HepG2 (cell line): ENCODE results near the gene TPD52L2. TPM values are rescaled to one million over a fixed set of nuclear protein-coding genes. Genes with fewer than 3 reads are reported as not detected.

Source experiments
- ARHGAP35 ChIP-seq: sonication (generic); formaldehyde crosslinking; IDR thresholded peaks from 2 replicates; pipeline ENCODE4 v1.9.0; 2022; ENCODE audit warnings: mild to moderate bottlenecking, inconsistent platforms, moderate library complexity, missing genetic modification reagents, borderline replicate concordance
- CCDC6 ChIP-seq: sonication (generic); formaldehyde crosslinking; IDR thresholded peaks from 2 replicates; pipeline ENCODE4 v1.8.1; 2022; ENCODE audit warnings: mild to moderate bottlenecking, missing genetic modification reagents, moderate library complexity
- ETV6 ChIP-seq: sonication (generic); formaldehyde crosslinking; conservative IDR thresholded peaks from 2 replicates; pipeline ENCODE4 v1.4.0; 2020; ENCODE audit warnings: missing genetic modification reagents
- HDAC2 ChIP-seq: sonication (generic); formaldehyde crosslinking; IDR thresholded peaks from 2 replicates; pipeline ENCODE4 v1.4.0; 2020; ENCODE audit warnings: missing genetic modification reagents
- NR2F1 ChIP-seq, 2 experiments: fragments of 450-650 bp in 1 of 2; formaldehyde crosslinking in 1 of 2; IDR thresholded peaks; 2 replicates each; pipeline versions ENCODE4 v1.5.0 to v1.6.1; 2016 to 2020; ENCODE audit warnings: mild to moderate bottlenecking in 1 of 2, missing compliant biosample characterization in 1 of 2, missing genetic modification reagents in 1 of 2, moderate library complexity in 1 of 2
- TMF1 ChIP-seq: sonication (generic); formaldehyde crosslinking; IDR thresholded peaks from 2 replicates; pipeline ENCODE4 v1.8.1; 2022; ENCODE audit warnings: low read depth, missing genetic modification reagents
- ZFP41 ChIP-seq: sonication (generic); formaldehyde crosslinking; IDR thresholded peaks from 2 replicates; pipeline ENCODE4 v1.4.0; 2020; ENCODE audit warnings: mild to moderate bottlenecking, missing genetic modification reagents, borderline replicate concordance
- ZNF124 ChIP-seq: sonication (generic); formaldehyde crosslinking; IDR thresholded peaks from 2 replicates; pipeline ENCODE4 v1.4.0; 2020; ENCODE audit warnings: missing genetic modification reagents
- ZNF350 ChIP-seq: sonication (generic); formaldehyde crosslinking; IDR thresholded peaks from 2 replicates; pipeline ENCODE4 v1.4.0; 2020; ENCODE audit warnings: mild to moderate bottlenecking, low read depth, missing genetic modification reagents, borderline replicate concordance
- ZNF446 ChIP-seq: sonication (generic); formaldehyde crosslinking; IDR thresholded peaks from 2 replicates; pipeline ENCODE4 v1.5.0; 2020; ENCODE audit warnings: mild to moderate bottlenecking, missing genetic modification reagents
- ZNF605 ChIP-seq: sonication (generic); formaldehyde crosslinking; IDR thresholded peaks from 2 replicates; pipeline ENCODE4 v1.8.0; 2022; ENCODE audit warnings: mild to moderate bottlenecking, missing genetic modification reagents
- ZNF775 ChIP-seq: sonication (generic); formaldehyde crosslinking; IDR thresholded peaks from 2 replicates; pipeline ENCODE4 v1.4.0; 2020; ENCODE audit warnings: missing genetic modification reagents, mild to moderate bottlenecking, moderate library complexity, borderline replicate concordance
- polyA plus RNA-seq, 8 experiments: library from polyadenylated mRNA; depleted of rRNA in 3 of 8; stranded (reverse) in 7 of 8; unstranded in 1 of 8; fragments of >200 nt; fragmentation: Illumina TruSeq in 4 of 8; extraction: Trizol in 4 of 8; gene quantifications; 2 replicates each; pipeline versions ENCODE4 v1.2.1 to v1.2.3, GENCODE V29; 2011 to 2016; ENCODE audit warnings: low read depth in 4 of 8, missing spikeins in 1 of 8, mixed read lengths in 1 of 8; ENCODE audit not compliant: insufficient read depth in 1 of 8
- total RNA-seq, 5 experiments: library from RNA; depleted of rRNA; stranded (reverse); fragments of >200 nt; fragmentation: Illumina TruSeq; extraction: Trizol; gene quantifications; 2 replicates each; pipeline ENCODE4 v1.2.3, GENCODE V29; 2016; ENCODE audit warnings: low read depth in 1 of 5
- TF ChIP-seq, protein P1 (sequence below): sonication (generic); formaldehyde crosslinking; IDR thresholded peaks from 2 replicates; pipeline ENCODE4 v1.5.1; 2020; ENCODE audit warnings: missing genetic modification reagents, mild to moderate bottlenecking, borderline replicate concordance
- TF ChIP-seq, protein P2 (sequence below), 2 experiments: sonication (generic) in 1 of 2; formaldehyde crosslinking in 1 of 2; IDR thresholded peaks; 2 replicates each; pipeline versions ENCODE4 v1.5.1 to v1.6.1; 2011 to 2020; ENCODE audit warnings: borderline replicate concordance in 1 of 2, low read depth in 1 of 2, low read length in 1 of 2, mild to moderate bottlenecking in 1 of 2, missing genetic modification reagents in 1 of 2, moderate library complexity in 1 of 2
- TF ChIP-seq, protein P3 (sequence below): sonication (generic); formaldehyde crosslinking; IDR thresholded peaks from 2 replicates; pipeline ENCODE4 v1.8.0; 2022; ENCODE audit warnings: low read depth, missing genetic modification reagents
- TF ChIP-seq, protein P4 (sequence below): sonication (generic); formaldehyde crosslinking; IDR thresholded peaks from 2 replicates; pipeline ENCODE4 v1.4.0; 2020; ENCODE audit warnings: missing genetic modification reagents
- TF ChIP-seq, protein P5 (sequence below): sonication (generic); formaldehyde crosslinking; IDR thresholded peaks from 2 replicates; pipeline ENCODE4 v1.5.0; 2020; ENCODE audit warnings: mild to moderate bottlenecking, missing genetic modification reagents

TPD52L2 gene
- total and polyA plus RNA-seq, 2 of the 13 experiments (the other 11 are each of a cell fraction or from before 2014, with no cell fraction given), result 156 to 184 TPM

DNA sequence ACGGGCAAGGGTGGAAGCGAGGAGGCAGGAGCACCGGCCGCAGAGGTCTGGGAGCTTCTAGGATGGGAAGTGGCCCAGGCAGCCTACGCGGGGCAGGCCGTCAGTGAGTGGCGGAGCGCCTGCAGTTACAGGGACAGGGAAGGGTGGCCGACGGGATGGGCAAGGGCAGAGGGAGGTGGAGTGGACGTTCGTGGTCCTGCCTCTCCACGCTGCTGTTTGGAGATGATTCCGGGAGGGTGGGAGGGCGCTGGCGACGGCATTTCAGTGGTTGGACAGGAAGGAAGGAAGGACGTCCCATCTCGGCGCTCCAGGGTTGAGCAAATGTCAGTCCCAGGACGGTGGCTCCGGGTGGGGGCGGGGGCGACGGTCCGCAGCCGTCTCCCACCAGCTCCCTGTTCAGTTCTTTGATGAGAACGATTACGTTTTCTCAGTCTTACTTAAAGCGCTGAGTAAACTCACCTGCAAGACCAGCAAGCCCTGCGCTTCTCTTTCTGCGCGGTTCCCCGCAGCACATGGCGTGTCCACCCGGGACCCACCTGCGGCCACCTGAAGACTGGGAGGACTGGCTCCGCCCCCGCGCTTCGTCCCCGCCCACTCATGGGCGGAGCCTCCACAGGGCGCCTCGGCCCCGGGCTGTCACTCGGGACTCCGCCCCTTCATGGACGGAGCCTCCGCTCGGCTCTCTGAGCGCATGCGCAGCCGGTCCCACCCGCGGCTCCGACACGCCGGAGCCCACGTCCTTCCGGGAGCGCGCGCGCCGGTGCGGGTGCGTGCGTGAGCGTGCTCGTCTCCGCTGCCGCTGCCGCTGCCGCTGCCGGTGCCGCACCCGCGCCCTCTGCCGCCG, 29.5 kb downstream of the TPD52L2 start, which contains the start of gene DNAJC5 (continued):
- TF ChIP-seq NR2F1 (CRISPR knock-in tag; IDR thresholded peaks at IDR 0.05) (no peak), ARHGAP35 (CRISPR knock-in tag) (peak; percentile 57; the same call in 1 of the 2 replicates), ZNF446 (CRISPR knock-in tag) (peak; percentile 70; the same call in 1 of the 2 replicates), CCDC6 (CRISPR knock-in tag) (no peak), ZNF605 (CRISPR knock-in tag) (peak; percentile 91), ZNF775 (no peak), ZNF350 (peak; percentile 57; the same call in 1 of the 2 replicates), ZFP41 (CRISPR knock-in tag) (peak; percentile 55; the same call in 1 of the 2 replicates), TMF1 (CRISPR knock-in tag) (peak; percentile 91; the same call in 1 of the 2 replicates), ETV6 (CRISPR knock-in tag) (peak; percentile 81), HDAC2 (CRISPR knock-in tag) (peak; percentile 88), ZNF124 (CRISPR knock-in tag) (peak; percentile 54; the same call in 1 of the 2 replicates)
- TF ChIP-seq, protein P1, sequence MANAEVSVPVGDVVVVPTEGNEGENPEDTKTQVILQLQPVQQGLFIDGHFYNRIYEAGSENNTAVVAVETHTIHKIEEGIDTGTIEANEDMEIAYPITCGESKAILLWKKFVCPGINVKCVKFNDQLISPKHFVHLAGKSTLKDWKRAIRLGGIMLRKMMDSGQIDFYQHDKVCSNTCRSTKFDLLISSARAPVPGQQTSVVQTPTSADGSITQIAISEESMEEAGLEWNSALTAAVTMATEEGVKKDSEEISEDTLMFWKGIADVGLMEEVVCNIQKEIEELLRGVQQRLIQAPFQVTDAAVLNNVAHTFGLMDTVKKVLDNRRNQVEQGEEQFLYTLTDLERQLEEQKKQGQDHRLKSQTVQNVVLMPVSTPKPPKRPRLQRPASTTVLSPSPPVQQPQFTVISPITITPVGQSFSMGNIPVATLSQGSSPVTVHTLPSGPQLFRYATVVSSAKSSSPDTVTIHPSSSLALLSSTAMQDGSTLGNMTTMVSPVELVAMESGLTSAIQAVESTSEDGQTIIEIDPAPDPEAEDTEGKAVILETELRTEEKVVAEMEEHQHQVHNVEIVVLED (CRISPR knock-in tag), result peak; percentile 96
- TF ChIP-seq, protein P2, sequence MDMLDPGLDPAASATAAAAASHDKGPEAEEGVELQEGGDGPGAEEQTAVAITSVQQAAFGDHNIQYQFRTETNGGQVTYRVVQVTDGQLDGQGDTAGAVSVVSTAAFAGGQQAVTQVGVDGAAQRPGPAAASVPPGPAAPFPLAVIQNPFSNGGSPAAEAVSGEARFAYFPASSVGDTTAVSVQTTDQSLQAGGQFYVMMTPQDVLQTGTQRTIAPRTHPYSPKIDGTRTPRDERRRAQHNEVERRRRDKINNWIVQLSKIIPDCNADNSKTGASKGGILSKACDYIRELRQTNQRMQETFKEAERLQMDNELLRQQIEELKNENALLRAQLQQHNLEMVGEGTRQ (IDR thresholded peaks at IDR 0.05; ENCODE audit: low read depth, low read length), result no peak
- TF ChIP-seq, protein P2 (CRISPR knock-in tag; IDR thresholded peaks at IDR 0.05; ENCODE audit: borderline replicate concordance), result peak; percentile 42; the same call in 1 of the 2 replicates
- TF ChIP-seq, protein P3, sequence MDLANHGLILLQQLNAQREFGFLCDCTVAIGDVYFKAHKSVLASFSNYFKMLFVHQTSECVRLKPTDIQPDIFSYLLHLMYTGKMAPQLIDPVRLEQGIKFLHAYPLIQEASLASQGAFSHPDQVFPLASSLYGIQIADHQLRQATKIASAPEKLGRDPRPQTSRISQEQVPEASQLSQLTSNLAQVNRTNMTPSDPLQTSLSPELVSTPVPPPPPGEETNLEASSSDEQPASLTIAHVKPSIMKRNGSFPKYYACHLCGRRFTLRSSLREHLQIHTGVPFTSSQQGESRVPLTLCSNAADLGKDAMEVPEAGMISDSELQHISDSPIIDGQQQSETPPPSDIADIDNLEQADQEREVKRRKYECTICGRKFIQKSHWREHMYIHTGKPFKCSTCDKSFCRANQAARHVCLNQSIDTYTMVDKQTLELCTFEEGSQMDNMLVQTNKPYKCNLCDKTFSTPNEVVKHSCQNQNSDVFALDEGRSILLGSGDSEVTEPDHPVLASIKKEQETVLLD, result peak; percentile 94
- TF ChIP-seq, protein P4, sequence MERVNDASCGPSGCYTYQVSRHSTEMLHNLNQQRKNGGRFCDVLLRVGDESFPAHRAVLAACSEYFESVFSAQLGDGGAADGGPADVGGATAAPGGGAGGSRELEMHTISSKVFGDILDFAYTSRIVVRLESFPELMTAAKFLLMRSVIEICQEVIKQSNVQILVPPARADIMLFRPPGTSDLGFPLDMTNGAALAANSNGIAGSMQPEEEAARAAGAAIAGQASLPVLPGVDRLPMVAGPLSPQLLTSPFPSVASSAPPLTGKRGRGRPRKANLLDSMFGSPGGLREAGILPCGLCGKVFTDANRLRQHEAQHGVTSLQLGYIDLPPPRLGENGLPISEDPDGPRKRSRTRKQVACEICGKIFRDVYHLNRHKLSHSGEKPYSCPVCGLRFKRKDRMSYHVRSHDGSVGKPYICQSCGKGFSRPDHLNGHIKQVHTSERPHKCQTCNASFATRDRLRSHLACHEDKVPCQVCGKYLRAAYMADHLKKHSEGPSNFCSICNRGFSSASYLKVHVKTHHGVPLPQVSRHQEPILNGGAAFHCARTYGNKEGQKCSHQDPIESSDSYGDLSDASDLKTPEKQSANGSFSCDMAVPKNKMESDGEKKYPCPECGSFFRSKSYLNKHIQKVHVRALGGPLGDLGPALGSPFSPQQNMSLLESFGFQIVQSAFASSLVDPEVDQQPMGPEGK, result peak; percentile 83
- TF ChIP-seq, protein P5, sequence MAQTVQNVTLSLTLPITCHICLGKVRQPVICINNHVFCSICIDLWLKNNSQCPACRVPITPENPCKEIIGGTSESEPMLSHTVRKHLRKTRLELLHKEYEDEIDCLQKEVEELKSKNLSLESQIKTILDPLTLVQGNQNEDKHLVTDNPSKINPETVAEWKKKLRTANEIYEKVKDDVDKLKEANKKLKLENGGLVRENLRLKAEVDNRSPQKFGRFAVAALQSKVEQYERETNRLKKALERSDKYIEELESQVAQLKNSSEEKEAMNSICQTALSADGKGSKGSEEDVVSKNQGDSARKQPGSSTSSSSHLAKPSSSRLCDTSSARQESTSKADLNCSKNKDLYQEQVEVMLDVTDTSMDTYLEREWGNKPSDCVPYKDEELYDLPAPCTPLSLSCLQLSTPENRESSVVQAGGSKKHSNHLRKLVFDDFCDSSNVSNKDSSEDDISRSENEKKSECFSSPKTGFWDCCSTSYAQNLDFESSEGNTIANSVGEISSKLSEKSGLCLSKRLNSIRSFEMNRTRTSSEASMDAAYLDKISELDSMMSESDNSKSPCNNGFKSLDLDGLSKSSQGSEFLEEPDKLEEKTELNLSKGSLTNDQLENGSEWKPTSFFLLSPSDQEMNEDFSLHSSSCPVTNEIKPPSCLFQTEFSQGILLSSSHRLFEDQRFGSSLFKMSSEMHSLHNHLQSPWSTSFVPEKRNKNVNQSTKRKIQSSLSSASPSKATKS, result no peak
